Activated CD4-positive, alpha-beta T cell treated with anti-CD3 and anti-CD28 coated beads for 24 hours (primary cell): Measurements from ENCODE around the gene CABP4.
"Not testable (repeated sequence)": the region's sequence is repeated elsewhere in the genome, so short reads cannot be mapped to it uniquely, and the experiment has no call there.

Experiments used
- DNase-seq, 2 donors: peaks; one replicate each; pipeline ENCODE4 v3.0.0-alpha.2; 2020; ENCODE audit warnings: low read depth in 2 of 2

CABP4 gene

GRCh38 chr11:67419325-67420049, 35.7 kb upstream of the CABP4 start:
- DNase-seq = no peak

- no peak for DNase-seq
These were observed 35.0 kb upstream of the CABP4 start for GRCh38 chr11:67420147-67420645.

- peak; percentile 98 to 99 for DNase-seq
These were observed 34.3 kb upstream of the CABP4 start for GRCh38 chr11:67420646-67421429.

GRCh38 chr11:67421430-67422031, 33.6 kb upstream of the CABP4 start:
- DNase-seq = no peak

GRCh38 chr11:67422891-67423290, 32.3 kb upstream of the CABP4 start:
- no peak for DNase-seq

GRCh38 chr11:67423466-67423865, 31.7 kb upstream of the CABP4 start:
- no peak for DNase-seq

GRCh38 chr11:67423891-67424613, 31.1 kb upstream of the CABP4 start:
- DNase-seq = no peak

- DNase-seq = not testable (repeated sequence)
These were observed 27.7 kb upstream of the CABP4 start for GRCh38 chr11:67427364-67427859.

- DNase-seq = peak; percentile 99 to 100
These were observed 26.8 kb upstream of the CABP4 start, which contains the start of gene RPS6KB2 for GRCh38 chr11:67428052-67429001. Gene RPS6KB2 (plus strand): TSS chr11:67428494. CDS start chr11:67428546, 52 bp downstream.

- DNase-seq = no peak
These were observed 26.0 kb upstream of the CABP4 start for GRCh38 chr11:67429038-67429668.

- DNase-seq = no peak
These were observed 25.4 kb upstream of the CABP4 start for GRCh38 chr11:67429722-67430121.

- DNase-seq = no peak
These were observed 23.6 kb upstream of the CABP4 start for GRCh38 chr11:67431346-67432249.

GRCh38 chr11:67432655-67433349, 22.4 kb upstream of the CABP4 start:
- no peak for DNase-seq

GRCh38 chr11:67433536-67434394, 21.4 kb upstream of the CABP4 start:
- no peak for DNase-seq

GRCh38 chr11:67434395-67434881, 20.7 kb upstream of the CABP4 start:
- DNase-seq = no peak

GRCh38 chr11:67435031-67435726, 20.0 kb upstream of the CABP4 start:
- no peak for DNase-seq
